H1 (cell line): ENCODE measurements around the gene HKDC1. TPM values are rescaled to one million over a fixed set of nuclear protein-coding genes. Genes with fewer than 3 reads are reported as not detected.

Experiments used
- CTCF ChIA-PET: fragments of 300-600 bp; sonication (Branson Sonifier 250); formaldehyde crosslinking; loops from one replicate; lab custom pipeline; 2021; ENCODE audit not compliant: partially characterized antibody; lab: Charles Lee
- POLR2A ChIA-PET: fragments of 300-600 bp; sonication (Branson Sonifier 250); formaldehyde crosslinking; loops from one replicate; lab custom pipeline; 2021; ENCODE audit warnings: inconsistent platforms; ENCODE audit not compliant: partially characterized antibody; lab: Charles Lee
- DNase-seq, 2 experiments: peaks; one replicate each; pipeline versions ENCODE4 v3.0.0 to v3.0.0-alpha.2; 2010 to 2022; ENCODE audit warnings: low spot score in 2 of 2, low read depth in 1 of 2, mixed read lengths in 1 of 2
- FAIRE-seq: peaks from 2 replicates; lab custom pipeline; 2011; peaks lifted over from hg19 to GRCh38; lab: Jason Lieb, UNC
- H2AFZ ChIP-seq: 2 replicates; pipeline ENCODE4 v1.8.1; 2012; ENCODE audit warnings: low read length, inconsistent platforms
- H2AK5ac ChIP-seq: 2 replicates; pipeline ENCODE4 v1.6.1; 2013; ENCODE audit warnings: low read depth, low read length
- H2BK120ac ChIP-seq: replicated peaks from 2 replicates; pipeline ENCODE3; 2013; ENCODE audit warnings: low read depth, low read length, inconsistent platforms
- H2BK12ac ChIP-seq: 2 replicates; pipeline ENCODE4 v1.6.1; 2013; ENCODE audit warnings: low read depth, low read length
- H2BK15ac ChIP-seq: 2 replicates; pipeline ENCODE4 v1.6.1; 2013; ENCODE audit warnings: low read length
- H2BK20ac ChIP-seq: 2 replicates; pipeline ENCODE4 v1.6.1; 2013; ENCODE audit warnings: low read length
- H2BK5ac ChIP-seq: 2 replicates; pipeline ENCODE4 v1.6.1; 2013; ENCODE audit warnings: low read depth, low read length
- H3K14ac ChIP-seq: 2 replicates; pipeline ENCODE4 v1.6.1; 2013; ENCODE audit warnings: inconsistent platforms; ENCODE audit not compliant: insufficient read length
- H3K18ac ChIP-seq: 2 replicates; pipeline ENCODE4 v1.6.1; 2013; ENCODE audit warnings: low read length; ENCODE audit errors: extremely low read depth
- H3K23ac ChIP-seq: 2 replicates; pipeline ENCODE4 v1.6.1; 2013; ENCODE audit warnings: inconsistent platforms; ENCODE audit not compliant: insufficient read length
- H3K23me2 ChIP-seq: 2 replicates; pipeline ENCODE4 v1.6.1; 2013; ENCODE audit warnings: low read depth, low read length
- H3K27ac ChIP-seq: 2 replicates; pipeline ENCODE4 v1.6.1; 2011; ENCODE audit warnings: low read depth, low read length, inconsistent platforms
- H3K27me3 ChIP-seq, 4 experiments: replicated peaks in 1 of 4; 1 replicate in 1 of 4; 2 replicates in 3 of 4; pipeline versions ENCODE4 v1.6.1 to v1.8.1; 2011 to 2013; ENCODE audit warnings: low read length in 3 of 4, mild to moderate bottlenecking in 3 of 4, inconsistent platforms in 2 of 4, mixed read lengths in 2 of 4, moderate library complexity in 1 of 4; ENCODE audit not compliant: control insufficient read depth in 3 of 4, insufficient read depth in 3 of 4; ENCODE audit errors: extremely low read depth in 1 of 4
- H3K36me3 ChIP-seq, 4 experiments: 2 replicates each; pipeline versions ENCODE4 v1.6.1 to v1.8.1; 2011 to 2013; ENCODE audit warnings: mild to moderate bottlenecking in 4 of 4, low read length in 3 of 4, moderate library complexity in 2 of 4, control low read depth in 1 of 4, inconsistent platforms in 1 of 4; ENCODE audit not compliant: insufficient read depth in 4 of 4, control insufficient read depth in 2 of 4
- H3K4ac ChIP-seq: replicated peaks from 2 replicates; pipeline ENCODE3; 2013; ENCODE audit warnings: low read length, low read depth, mixed read lengths, inconsistent platforms; ENCODE audit not compliant: insufficient read length
- H3K4me1 ChIP-seq, 4 experiments: replicated peaks in 1 of 4; 1 replicate in 1 of 4; 2 replicates in 3 of 4; pipeline versions ENCODE4 v1.6.1 to v1.8.1; 2011 to 2013; ENCODE audit warnings: low read length in 3 of 4, inconsistent platforms in 2 of 4, mixed read lengths in 1 of 4; ENCODE audit not compliant: insufficient read depth in 4 of 4, control insufficient read depth in 3 of 4
- H3K4me2 ChIP-seq, 2 experiments: 2 replicates each; pipeline versions ENCODE4 v1.6.1 to v1.8.1; 2011 to 2013; ENCODE audit warnings: low read depth in 2 of 2, low read length in 2 of 2, control low read depth in 1 of 2, inconsistent platforms in 1 of 2, mild to moderate bottlenecking in 1 of 2; ENCODE audit not compliant: insufficient read depth in 1 of 2
- H3K4me3 ChIP-seq, 4 experiments: fragments of 200-600, 300-600 bp in 1 of 4; sonication (generic), shearing (Covaris generic), sonication (Bioruptor Twin) in 1 of 4; 2 replicates each; pipeline versions ENCODE4 v1.5.1 to v1.8.1; 2011 to 2016; ENCODE audit warnings: low read length in 4 of 4, low read depth in 3 of 4, control low read depth in 2 of 4, inconsistent platforms in 2 of 4, mild to moderate bottlenecking in 2 of 4, mixed read lengths in 1 of 4, moderate library complexity in 1 of 4; ENCODE audit not compliant: insufficient read depth in 2 of 4; ENCODE audit errors: extremely low read depth in 1 of 4
- H3K56ac ChIP-seq: replicated peaks from 2 replicates; pipeline ENCODE3; 2013; ENCODE audit warnings: low read depth, mild to moderate bottlenecking, mixed read lengths, low read length, inconsistent platforms; ENCODE audit not compliant: insufficient read length
- H3K79me1 ChIP-seq: 2 replicates; pipeline ENCODE4 v1.6.1; 2013; ENCODE audit warnings: low read depth, low read length, control low read depth
- H3K79me2 ChIP-seq, 2 experiments: 2 replicates each; pipeline versions ENCODE4 v1.6.1 to v1.8.1; 2012 to 2013; ENCODE audit warnings: low read length in 2 of 2, mild to moderate bottlenecking in 2 of 2, inconsistent platforms in 1 of 2; ENCODE audit not compliant: insufficient read depth in 2 of 2, control insufficient read depth in 1 of 2
- H3K9ac ChIP-seq, 4 experiments: replicated peaks in 1 of 4; 1 replicate in 1 of 4; 2 replicates in 3 of 4; pipeline versions ENCODE4 v1.6.1 to v1.8.1; 2011 to 2013; ENCODE audit warnings: low read depth in 3 of 4, low read length in 3 of 4, control low read depth in 2 of 4, mild to moderate bottlenecking in 2 of 4, moderate library complexity in 2 of 4, inconsistent platforms in 1 of 4; ENCODE audit errors: extremely low read depth in 1 of 4
- H3K9me3 ChIP-seq, 2 experiments: 2 replicates each; pipeline versions ENCODE4 v1.6.1 to v1.8.1; 2012 to 2013; ENCODE audit warnings: mild to moderate bottlenecking in 2 of 2, moderate library complexity in 2 of 2, control low read depth in 1 of 2, inconsistent platforms in 1 of 2, low read depth in 1 of 2, low read length in 1 of 2, mixed read lengths in 1 of 2; ENCODE audit not compliant: insufficient read depth in 2 of 2
- H4K20me1 ChIP-seq, 2 experiments: replicated peaks in 1 of 2; 2 replicates each; pipeline versions ENCODE3 to v1.8.1; 2011 to 2013; ENCODE audit warnings: inconsistent platforms in 2 of 2, low read length in 2 of 2, mild to moderate bottlenecking in 1 of 2; ENCODE audit not compliant: insufficient read depth in 2 of 2, control insufficient read depth in 1 of 2
- H4K5ac ChIP-seq: 2 replicates; pipeline ENCODE4 v1.6.1; 2013; ENCODE audit warnings: low read length, low read depth, mixed read lengths, inconsistent platforms; ENCODE audit not compliant: insufficient read length
- H4K8ac ChIP-seq: 2 replicates; pipeline ENCODE4 v1.8.0; 2013; ENCODE audit warnings: mild to moderate bottlenecking, moderate library complexity, low read length, inconsistent platforms; ENCODE audit not compliant: insufficient read depth; ENCODE audit errors: extremely low read depth
- H4K91ac ChIP-seq: replicated peaks from 2 replicates; pipeline ENCODE3; 2013; ENCODE audit warnings: low read length, mixed read lengths, inconsistent platforms; ENCODE audit not compliant: insufficient read length
- BCL11A ChIP-seq, 2 experiments: IDR thresholded peaks; one replicate each; pipeline ENCODE4 v1.6.1; 2011; ENCODE audit warnings: low read depth in 2 of 2, low read length in 2 of 2, mild to moderate bottlenecking in 2 of 2
- HDAC6 ChIP-seq: IDR thresholded peaks from one replicate; pipeline ENCODE4 v1.7.1; 2012; ENCODE audit warnings: low read depth, mild to moderate bottlenecking, inconsistent platforms, low read length, moderate library complexity
- YY1 ChIP-seq: IDR thresholded peaks from 2 replicates; pipeline ENCODE4 v1.6.1; 2011; ENCODE audit warnings: low read depth, mild to moderate bottlenecking, low read length
- WGBS, 2 experiments: shearing (Covaris generic) in 1 of 2; methylation state at CpG; one replicate each; pipeline versions ENCODE4 v1.1.6 to v1.1.7; 2013 to 2015; ENCODE audit warnings: low lambda C conversion rate in 2 of 2, mixed read lengths in 2 of 2, inconsistent platforms in 1 of 2, low coverage in 1 of 2, missing lambda C conversion rate in 1 of 2; ENCODE audit not compliant: insufficient replicate concordance in 2 of 2, insufficient coverage in 1 of 2, insufficient read length in 1 of 2; ENCODE audit errors: extremely low coverage in 1 of 2, missing lambda C conversion rate in 1 of 2; 5-methylcytosine and 5-hydroxymethylcytosine counted together
- polyA plus RNA-seq, 7 experiments: library from polyadenylated mRNA; depleted of rRNA in 3 of 7; stranded (reverse) in 5 of 7; unstranded in 2 of 7; fragments of >200 nt in 5 of 7; fragments of 200-250 nt in 2 of 7; gene quantifications; 1 replicate in 5 of 7; 2 replicates in 1 of 7; 4 replicates in 1 of 7; pipeline versions ENCODE4 v1.2.1 to v1.2.3, GENCODE V29; 2011 to 2013; ENCODE audit warnings: missing spikeins in 2 of 7, mixed read lengths in 2 of 7
- total RNA-seq: library from RNA; stranded (reverse); fragmentation: NEBNext Ultra II Directional; extraction: Animal tissue kit (Norgen Biotek cat#: 25700); gene quantifications from 2 replicates; pipeline ENCODE4 v1.2.1, GENCODE V29; 2021

Gene HKDC1
- total and polyA plus RNA-seq, 2 of the 8 experiments (the other 6 are each of a cell fraction or from before 2014, with no cell fraction given): 0.12 to 0.78 TPM

- Histone ChIP-seq H2BK20ac (no peak overlapping the region), H2BK12ac (no peak overlapping the region), H3K23ac (no peak overlapping the region), H3K9ac (no peak overlapping the region), H3K4me3 (no peak overlapping the region), H3K23me2 (no peaks in the 10 kb centered on the region), H3K4me1 (peaks cover 4 to 6% (median 5%) of the 10 kb centered on the region in 4 experiments), H3K4me2 (no peak overlapping the region), H4K5ac (no peak overlapping the region), H3K79me1 (no peaks in the 10 kb centered on the region), H4K20me1 (no peaks in the 10 kb centered on the region), H2AFZ (no peak overlapping the region), H4K8ac (no peak overlapping the region), H3K18ac (no peak overlapping the region), H3K9me3 (no peaks in the 10 kb centered on the region)
- ChIA-PET POLR2A (no interaction called here), CTCF (interaction anchor here (0.7 to 2.6 kb wide), 9 partner anchors 8 to 187 kb away, joined by 3 to 11 read pairs (median 3); no protein-coding TSS in a partner anchor)
- DNase-seq: no peak
- TF ChIP-seq HDAC6 (no peak), BCL11A (IDR thresholded peaks at IDR 0.05; ENCODE audit: low read depth in 2 of 2, low read length in 2 of 2) (no peak), YY1 (no peak)
- TF ChIP-seq, all 59 proteins: peak for 0
- H3K27me3 ChIP-seq: no peaks in the 10 kb centered on the region
- no peak for FAIRE-seq
- no peaks in the 10 kb centered on the region for H3K36me3 ChIP-seq
- H3K27ac ChIP-seq: no peak overlapping the region
- H2AK5ac ChIP-seq: 0 out of 2 replicates have a peak overlapping the region, but pooled peaks have one; percentile 11
- no peak overlapping the region for H4K91ac ChIP-seq
- no peaks in the 10 kb centered on the region for H3K79me2 ChIP-seq
- H2BK120ac ChIP-seq: no peak overlapping the region
- 87% methylated on average over 9 of the region's 9 CpGs; no CpG with 5 or more reads in 1 of the 2 experiments for WGBS, 2 experiments
- no peak overlapping the region for H3K4ac ChIP-seq
- no peak overlapping the region for H2BK5ac ChIP-seq
- H2BK15ac ChIP-seq: no peak overlapping the region
- H3K14ac ChIP-seq: no peak overlapping the region
- H3K56ac ChIP-seq: no peak overlapping the region
Measured at GRCh38 chr10:69220507-69220906, 375 bp downstream of the HKDC1 start.
